Peyer's patch (tissue), 4 donors: ENCODE results near the gene LEMD1.

Experiments used
- POLR2A ChIP-seq, 2 donors: fragments of 450-650 bp; IDR thresholded peaks; one replicate each; pipeline ENCODE4 v1.5.1; 2017; ENCODE audit warnings: antibody characterized with exemption in 2 of 2, mild to moderate bottlenecking in 2 of 2, moderate library complexity in 2 of 2
- TF ChIP-seq, protein P1 (sequence below), 6 experiments: fragments of 450-650 bp in 4 of 6; fragments of 200-600 bp in 2 of 6; sonication (generic) in 1 of 6; IDR thresholded peaks; one replicate each; pipeline ENCODE4 v1.5.1; 2017 to 2019; ENCODE audit warnings: antibody characterized with exemption in 6 of 6, mild to moderate bottlenecking in 3 of 6, moderate library complexity in 1 of 6

DNA sequence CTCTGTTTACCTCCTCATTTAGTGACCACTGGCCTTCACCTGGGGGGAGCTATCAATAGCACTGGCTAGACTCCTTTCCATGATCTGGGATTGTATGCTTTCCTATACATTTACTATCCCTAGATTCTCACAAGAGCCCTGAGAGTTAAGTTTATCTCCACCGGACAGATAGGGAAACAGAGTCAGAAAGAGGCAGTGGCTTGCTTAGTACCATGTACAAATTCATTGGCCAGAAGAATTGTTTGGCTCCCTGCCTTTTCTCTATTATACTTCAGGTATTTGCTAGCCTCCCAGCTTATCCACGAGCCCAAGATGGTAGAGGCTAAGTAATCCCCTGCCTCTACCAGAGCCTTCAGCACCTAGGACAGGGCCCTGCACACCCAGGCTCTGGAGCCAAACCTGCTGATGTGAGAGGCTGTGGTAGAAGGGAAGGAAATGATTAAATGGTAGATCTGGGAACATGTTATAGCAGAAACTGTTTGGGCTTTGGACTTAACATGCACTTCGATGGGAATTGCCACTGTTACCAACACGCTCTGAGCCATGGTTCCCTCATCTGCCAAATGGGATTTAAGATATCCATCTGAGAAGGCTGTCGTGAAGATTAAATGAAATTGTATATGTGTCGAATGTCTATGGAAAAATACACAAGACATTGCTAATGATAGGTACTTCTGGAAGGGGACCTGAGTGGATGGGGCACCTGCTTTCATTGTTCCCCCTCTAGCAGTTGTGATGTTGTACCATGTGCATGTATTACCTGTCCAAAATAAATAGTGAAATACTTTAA is 37.1 kb upstream of the LEMD1 start:
- TF ChIP-seq, protein P1, sequence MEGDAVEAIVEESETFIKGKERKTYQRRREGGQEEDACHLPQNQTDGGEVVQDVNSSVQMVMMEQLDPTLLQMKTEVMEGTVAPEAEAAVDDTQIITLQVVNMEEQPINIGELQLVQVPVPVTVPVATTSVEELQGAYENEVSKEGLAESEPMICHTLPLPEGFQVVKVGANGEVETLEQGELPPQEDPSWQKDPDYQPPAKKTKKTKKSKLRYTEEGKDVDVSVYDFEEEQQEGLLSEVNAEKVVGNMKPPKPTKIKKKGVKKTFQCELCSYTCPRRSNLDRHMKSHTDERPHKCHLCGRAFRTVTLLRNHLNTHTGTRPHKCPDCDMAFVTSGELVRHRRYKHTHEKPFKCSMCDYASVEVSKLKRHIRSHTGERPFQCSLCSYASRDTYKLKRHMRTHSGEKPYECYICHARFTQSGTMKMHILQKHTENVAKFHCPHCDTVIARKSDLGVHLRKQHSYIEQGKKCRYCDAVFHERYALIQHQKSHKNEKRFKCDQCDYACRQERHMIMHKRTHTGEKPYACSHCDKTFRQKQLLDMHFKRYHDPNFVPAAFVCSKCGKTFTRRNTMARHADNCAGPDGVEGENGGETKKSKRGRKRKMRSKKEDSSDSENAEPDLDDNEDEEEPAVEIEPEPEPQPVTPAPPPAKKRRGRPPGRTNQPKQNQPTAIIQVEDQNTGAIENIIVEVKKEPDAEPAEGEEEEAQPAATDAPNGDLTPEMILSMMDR (IDR thresholded peaks at IDR 0.05) = no peak
- no peak for TF ChIP-seq POLR2A (IDR thresholded peaks at IDR 0.05)
